GM21786 (cell line): ENCODE measurements around the gene AP4M1.
A peak's percentile ranks its signal among the peaks of the same experiment; 100 is the strongest.

Experiments used
- ATAC-seq: cut with Tn5 transposase; IDR thresholded peaks from one replicate; pipeline ENCODE4 v1.9.1; 2021; ENCODE audit not compliant: unreplicated experiment

The AP4M1 gene, protein sequence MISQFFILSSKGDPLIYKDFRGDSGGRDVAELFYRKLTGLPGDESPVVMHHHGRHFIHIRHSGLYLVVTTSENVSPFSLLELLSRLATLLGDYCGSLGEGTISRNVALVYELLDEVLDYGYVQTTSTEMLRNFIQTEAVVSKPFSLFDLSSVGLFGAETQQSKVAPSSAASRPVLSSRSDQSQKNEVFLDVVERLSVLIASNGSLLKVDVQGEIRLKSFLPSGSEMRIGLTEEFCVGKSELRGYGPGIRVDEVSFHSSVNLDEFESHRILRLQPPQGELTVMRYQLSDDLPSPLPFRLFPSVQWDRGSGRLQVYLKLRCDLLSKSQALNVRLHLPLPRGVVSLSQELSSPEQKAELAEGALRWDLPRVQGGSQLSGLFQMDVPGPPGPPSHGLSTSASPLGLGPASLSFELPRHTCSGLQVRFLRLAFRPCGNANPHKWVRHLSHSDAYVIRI

GRCh38 chr7:100101016-100101862 is at the start of gene AP4M1, which contains the start of gene MCM7:
AP4M1 (plus strand) TSS chr7:100101643; CDS start chr7:100101715, 72 bp downstream.
MCM7 (minus strand) TSS chr7:100101397; CDS start chr7:100101294, 103 bp downstream.
- ATAC-seq = peak; percentile 86

- no peak for ATAC-seq
These were observed 48.2 kb upstream of the AP4M1 start for GRCh38 chr7:100053215-100053614.

- no peak for ATAC-seq
These were observed 44.4 kb upstream of the AP4M1 start for GRCh38 chr7:100057006-100057405.

DNA sequence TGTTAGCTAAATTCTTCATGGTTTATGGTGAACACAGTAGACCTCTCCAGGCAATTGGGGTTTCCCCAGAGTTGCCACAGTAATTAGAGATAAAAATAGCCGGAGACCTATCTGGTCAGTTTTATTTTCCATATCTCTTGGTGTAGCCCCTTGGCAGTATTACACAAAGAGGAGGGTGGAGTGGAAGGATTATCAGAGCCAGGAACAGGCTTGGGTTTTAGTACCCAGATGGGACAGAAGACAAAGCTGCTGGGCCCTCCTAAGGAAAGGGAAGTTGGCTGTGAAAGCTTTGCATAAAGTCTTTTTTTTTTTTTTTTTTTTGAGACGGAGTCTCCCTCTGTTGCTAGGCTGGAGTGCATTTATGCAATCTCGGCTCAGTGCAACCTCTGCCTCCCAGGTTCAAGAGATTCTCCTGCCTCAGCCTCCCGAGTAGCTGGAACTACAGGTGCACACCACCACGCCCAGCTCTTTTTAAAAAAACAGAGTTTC is 42.1 kb upstream of the AP4M1 start:
- ATAC-seq = no peak

DNA sequence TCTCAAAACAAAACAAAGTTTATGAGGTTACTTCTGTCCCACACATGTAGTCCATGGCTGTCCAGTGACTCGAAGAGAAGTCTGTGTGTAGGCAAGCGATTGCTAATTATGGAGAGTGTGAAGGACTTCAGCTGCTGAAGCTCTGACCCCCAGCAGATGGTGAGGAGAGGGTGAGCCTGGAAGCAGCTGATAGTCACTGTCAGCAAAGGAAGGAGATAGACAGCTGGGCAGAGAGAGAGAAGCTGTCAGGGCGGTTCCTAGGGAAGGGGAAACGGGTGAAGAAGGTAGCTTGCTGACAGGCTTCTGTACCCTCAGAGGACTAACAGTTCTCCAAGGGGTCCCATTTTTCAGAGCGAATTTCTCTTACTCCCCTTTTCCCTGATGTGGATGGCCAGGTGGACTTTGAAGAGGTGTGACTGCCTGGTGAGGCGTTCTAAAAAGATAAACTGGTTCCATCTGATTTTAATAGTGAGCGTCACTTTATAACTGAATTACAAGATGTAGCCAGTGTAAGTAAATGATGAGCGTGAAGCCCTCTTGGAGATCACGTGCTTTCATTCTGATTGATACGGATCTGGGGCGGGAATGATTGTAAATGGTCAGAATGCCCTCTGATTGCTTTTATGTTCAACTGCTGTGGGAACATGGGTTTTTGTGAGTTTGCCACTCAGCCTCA is 39.8 kb upstream of the AP4M1 start:
- no peak for ATAC-seq

GRCh38 chr7:100063376-100063775 is 38.1 kb upstream of the AP4M1 start:
- no peak for ATAC-seq

DNA sequence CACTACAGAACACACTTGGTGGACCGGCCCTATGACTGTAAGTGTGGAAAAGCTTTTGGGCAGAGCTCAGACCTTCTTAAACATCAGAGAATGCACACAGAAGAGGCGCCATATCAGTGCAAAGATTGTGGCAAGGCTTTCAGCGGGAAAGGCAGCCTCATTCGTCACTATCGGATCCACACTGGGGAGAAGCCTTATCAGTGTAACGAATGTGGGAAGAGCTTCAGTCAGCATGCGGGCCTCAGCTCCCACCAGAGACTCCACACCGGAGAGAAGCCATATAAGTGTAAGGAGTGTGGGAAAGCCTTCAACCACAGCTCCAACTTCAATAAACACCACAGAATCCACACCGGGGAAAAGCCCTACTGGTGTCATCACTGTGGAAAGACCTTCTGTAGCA is 37.3 kb upstream of the AP4M1 start:
- ATAC-seq = no peak

DNA sequence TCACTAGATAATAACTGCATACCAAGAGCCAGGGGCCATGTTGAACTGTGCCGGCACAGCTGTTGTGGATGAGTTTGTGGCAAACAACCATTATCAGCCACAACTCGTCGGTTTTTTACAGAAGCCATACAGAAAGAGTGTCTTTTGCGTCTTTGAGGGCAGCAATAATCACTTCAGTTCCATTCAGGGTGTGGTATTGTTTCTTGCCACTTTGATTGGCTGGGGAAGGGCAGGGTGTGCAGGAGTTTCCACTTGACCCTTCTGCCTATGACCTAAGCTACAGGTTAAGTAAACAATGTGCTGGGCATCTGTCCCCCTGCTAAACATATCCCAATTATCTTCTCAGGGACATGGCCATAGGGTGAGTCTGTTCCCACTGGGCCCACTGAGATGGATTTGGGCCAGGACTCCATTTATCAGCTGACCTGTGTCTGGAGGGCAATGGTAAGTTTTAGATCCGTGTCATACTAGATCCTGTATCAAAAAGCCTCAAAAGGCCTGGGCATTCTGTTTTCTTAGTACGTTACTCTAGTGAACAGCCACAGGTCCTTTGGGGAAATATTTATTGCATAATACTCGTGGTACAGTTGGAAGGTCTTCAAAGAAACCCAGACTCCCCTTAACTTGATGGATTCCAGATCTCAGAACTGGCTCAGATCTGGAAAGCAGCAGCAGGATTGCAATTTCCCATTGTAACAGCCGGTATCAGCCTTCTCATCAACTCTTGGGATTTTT is 35.8 kb upstream of the AP4M1 start:
- no peak for ATAC-seq

DNA sequence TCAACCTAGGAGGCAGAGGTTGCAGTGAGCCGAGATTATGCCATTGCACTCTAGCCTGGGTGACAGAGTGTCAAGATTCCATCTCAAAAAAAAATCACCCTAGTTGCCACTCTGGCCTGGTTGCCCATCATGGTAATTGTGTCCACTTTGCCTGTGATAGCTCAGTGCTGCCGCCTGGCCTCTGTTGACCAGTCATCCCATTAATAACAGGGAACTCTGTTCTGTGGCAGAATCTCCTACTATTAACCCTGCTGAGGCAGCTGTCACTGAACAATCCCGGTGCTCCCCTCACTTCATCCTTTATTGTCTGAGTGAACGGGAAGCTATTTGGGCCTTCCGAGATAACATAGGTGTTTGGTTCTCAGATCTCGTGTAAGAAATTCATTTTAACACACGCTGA is 34.5 kb upstream of the AP4M1 start:
- no peak for ATAC-seq

DNA sequence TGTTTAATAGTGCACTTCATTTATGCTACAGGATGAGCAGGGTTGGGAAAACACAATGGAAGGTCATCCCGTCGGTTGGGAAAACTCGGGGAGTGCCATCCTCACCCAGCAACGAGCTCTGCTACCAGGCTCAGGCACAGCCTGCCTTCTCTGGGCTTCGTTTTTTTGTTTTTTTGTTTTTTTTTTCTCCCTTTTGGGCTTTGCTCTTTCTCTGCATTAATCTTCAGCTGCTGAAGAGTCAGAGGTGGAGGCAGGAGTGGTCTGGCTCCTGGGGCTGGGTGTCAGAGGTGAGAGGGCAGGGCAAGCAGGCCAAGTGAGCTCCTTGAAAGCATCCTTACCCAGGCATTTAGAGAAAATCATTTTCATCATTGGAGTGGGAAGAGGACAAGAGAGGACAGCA is 31.5 kb upstream of the AP4M1 start:
- no peak for ATAC-seq

DNA sequence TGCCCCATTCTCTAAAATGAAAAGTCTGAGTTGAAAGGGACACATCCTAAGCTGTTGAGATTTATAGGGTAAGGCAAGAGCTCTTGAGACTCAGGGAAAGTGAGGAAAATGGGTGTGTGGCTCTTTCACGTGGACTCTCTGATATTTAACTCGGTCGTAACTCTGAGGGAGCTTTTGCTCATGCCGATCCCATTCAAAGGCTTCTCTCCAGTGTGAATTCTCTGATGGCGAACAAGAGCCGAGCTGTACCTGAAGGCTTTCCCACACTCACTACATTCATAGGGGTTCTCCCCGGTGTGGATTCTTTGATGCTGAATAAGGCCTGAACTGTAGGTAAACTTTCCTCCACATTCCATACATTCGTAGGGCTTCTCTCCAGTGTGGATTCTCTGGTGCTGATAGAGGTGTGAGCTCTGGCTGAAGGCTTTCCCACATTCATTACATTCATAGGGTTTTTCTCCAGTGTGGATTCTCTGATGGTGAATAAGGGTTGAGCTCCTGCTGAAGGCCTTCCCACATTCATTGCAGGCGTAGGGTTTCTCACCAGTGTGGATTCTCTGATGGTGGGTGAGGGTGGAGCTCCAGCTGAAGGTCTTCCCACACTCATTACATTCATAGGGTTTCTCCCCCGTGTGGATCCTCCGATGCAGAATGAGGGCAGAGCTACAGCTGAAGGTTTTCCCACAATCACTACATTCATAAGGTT is 30.3 kb upstream of the AP4M1 start:
- no peak for ATAC-seq

DNA sequence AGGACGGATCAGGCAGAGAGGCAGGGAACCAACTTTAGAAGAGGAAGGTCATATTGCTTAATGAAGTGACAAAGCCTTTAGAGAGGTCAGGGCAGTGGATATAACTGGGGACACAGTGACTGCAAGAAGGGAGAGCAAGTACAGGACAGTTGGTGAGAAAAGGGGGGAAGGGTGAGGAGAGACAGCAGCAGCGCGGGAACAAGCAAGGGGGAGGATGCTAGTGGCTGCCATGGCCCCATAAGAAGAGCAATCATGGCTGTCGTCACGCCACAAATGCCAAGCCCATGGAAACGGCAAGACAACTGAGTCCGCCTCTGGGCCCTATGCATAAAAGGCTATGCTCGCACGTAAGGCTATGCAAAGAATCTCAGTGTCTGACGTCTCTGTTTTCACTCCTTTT is 29.0 kb upstream of the AP4M1 start:
- no peak for ATAC-seq

GRCh38 chr7:100074841-100075240 is 26.6 kb upstream of the AP4M1 start:
- ATAC-seq = no peak

DNA sequence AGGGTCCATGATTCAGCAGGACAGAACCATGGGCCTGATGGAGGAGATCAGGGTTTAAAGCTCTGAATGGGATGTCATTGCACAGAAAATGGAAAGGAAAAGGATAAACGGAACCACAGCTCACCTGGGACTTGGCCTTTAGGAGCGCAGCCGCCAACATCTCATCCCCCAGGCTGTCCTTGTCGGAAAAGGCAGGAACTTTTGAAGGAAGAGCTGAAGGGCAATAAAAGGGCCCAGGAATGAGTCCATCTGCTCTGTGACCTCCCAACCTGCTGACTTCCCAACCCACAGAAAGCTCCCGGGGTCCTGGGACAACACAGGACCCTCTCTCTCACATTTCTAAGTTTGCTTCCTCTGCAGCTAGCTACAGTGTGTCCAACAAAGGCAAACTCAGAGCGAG is 26.0 kb upstream of the AP4M1 start:
- no peak for ATAC-seq

- no peak for ATAC-seq
These were observed 24.2 kb upstream of the AP4M1 start for GRCh38 chr7:100077205-100077604.

DNA sequence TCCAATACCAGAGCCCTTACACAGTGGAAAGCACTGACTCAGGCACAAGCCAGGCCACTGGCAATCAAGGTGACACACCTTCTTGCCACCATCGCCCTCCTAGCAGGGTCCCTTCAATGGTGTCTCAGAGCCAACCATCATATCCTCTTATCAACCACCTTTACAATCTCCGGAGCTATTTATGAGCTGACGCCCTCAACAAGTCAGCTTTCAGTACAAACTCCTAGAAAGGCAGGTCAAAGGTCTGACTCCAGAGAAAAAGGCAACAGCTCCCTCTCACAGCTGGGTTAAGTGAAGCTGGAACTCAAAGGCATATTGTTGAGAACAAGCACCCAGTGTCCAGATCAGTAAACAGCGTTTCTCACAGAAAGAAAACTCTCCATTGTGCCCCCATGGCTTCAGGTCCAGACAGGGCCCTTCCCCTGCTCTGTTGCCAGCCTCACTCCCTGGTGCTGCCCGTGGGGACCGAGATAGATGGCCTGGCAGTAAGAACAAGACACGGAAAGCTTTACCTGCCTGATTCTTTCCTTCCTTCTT is 22.4 kb upstream of the AP4M1 start:
- no peak for ATAC-seq

- ATAC-seq = no peak
These were observed 20.4 kb upstream of the AP4M1 start for GRCh38 chr7:100080907-100081534.

DNA sequence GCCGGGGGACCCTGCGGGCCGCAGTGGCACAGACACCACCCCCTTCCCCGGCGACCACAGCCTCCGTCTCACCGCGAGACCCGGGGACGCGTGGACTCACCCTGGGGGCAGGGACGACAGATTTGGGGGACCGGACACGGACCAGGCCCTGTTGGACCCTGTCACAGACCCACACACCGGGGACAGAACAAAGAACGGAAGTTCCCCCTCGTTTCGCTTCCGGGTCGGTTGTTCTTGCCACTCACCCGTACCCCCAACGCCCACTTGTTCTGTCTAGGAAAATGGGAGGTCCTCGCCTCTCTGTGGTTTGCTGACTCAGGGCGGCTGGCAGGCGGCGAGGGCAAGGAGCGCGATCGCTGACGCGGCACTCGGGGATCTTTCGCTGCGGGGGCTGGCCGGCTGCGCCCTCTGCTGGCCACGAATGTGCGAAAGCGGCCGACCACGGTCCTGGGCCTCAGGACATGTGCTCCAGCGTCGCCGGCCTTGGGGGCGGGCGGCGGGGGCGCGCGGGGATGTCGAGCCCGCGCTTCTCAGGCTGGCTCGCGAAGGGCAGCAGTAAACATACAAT is 19.8 kb upstream of the AP4M1 start, which contains the start of gene ZNF3:
Gene ZNF3 (minus strand): TSS at position 189 of the 568 bp plus-strand sequence. CDS start 4,366 bp downstream, outside the sequence.
- peak; percentile 86 for ATAC-seq

DNA sequence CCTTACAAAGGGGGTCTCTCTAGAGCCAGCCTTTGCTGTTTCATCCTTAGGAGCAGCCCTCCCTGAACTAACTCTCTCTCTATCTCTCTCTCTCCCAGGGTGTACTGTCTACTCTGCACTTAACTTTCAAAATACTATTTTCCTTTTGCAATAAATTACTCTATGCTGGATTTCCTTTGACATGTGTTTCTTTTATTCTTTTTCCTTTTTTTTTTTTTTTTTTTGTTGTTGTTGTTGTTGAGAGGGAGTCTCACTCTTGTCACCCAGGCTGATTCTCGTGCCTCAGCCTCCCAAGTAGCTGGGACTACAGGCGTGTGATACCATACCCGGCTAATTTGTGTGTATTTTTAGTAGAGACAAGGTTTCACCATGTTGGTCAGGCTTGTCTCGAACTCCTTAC is 18.5 kb upstream of the AP4M1 start:
- no peak for ATAC-seq
